ENCODE data around the gene TEP1.

GRCh38 chr14:20333494-20333841, 79.8 kb downstream of the TEP1 start:
- TF ChIP-seq, protein P1, sequence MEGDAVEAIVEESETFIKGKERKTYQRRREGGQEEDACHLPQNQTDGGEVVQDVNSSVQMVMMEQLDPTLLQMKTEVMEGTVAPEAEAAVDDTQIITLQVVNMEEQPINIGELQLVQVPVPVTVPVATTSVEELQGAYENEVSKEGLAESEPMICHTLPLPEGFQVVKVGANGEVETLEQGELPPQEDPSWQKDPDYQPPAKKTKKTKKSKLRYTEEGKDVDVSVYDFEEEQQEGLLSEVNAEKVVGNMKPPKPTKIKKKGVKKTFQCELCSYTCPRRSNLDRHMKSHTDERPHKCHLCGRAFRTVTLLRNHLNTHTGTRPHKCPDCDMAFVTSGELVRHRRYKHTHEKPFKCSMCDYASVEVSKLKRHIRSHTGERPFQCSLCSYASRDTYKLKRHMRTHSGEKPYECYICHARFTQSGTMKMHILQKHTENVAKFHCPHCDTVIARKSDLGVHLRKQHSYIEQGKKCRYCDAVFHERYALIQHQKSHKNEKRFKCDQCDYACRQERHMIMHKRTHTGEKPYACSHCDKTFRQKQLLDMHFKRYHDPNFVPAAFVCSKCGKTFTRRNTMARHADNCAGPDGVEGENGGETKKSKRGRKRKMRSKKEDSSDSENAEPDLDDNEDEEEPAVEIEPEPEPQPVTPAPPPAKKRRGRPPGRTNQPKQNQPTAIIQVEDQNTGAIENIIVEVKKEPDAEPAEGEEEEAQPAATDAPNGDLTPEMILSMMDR (IDR thresholded peaks at IDR 0.05; ENCODE audit: insufficient read depth, low read length), result no peak
- no peak for TF ChIP-seq POLR2AphosphoS5 (IDR thresholded peaks at IDR 0.05; ENCODE audit: low read depth)
- TF ChIP-seq GABPA (IDR thresholded peaks at IDR 0.05; ENCODE audit: low read depth), result no peak
- no peak for TF ChIP-seq REST (IDR thresholded peaks at IDR 0.05; ENCODE audit: insufficient replicate concordance, low read depth)

All from HL-60 (cell line).